ENCODE results near the gene PRODH2.

Gene PRODH2

DNA sequence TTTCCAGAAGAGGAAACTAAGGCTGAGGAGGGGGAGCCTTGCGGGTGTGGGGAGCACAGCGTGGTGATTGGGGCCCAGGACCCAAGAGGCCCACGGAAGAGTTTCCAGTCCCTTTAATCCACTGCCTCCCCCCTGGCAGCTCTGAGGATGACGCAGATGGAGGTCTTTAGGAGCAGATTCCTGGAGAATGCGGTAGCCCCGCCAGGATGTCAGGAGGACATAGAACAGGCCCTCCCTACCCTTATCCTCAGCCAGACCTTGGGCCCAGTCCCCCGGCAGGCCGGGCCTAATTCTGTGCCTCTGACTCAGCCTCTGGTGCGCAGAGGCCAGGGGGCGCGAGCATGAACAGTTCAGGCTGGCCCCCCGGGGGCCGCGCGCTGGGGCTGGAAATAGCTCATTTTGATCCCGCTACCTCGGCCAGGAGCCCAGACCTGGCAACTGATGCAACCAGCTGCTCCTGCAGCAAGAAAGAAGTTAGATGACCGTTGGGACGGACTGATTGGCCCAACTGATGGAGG is 55.4 kb downstream of the PRODH2 start:
- peak; percentile 61 for DNase-seq (ENCODE audit: low spot score)

- peak; percentile 50 for DNase-seq (ENCODE audit: low spot score)
Observed at GRCh38 chr19:35756377-35757230, 56.0 kb downstream of the PRODH2 start, which contains the start of gene HSPB6. Gene HSPB6, minus strand, starts transcription at chr19:35757029. Its CDS starts 21 bp downstream, at chr19:35757008.

DNA sequence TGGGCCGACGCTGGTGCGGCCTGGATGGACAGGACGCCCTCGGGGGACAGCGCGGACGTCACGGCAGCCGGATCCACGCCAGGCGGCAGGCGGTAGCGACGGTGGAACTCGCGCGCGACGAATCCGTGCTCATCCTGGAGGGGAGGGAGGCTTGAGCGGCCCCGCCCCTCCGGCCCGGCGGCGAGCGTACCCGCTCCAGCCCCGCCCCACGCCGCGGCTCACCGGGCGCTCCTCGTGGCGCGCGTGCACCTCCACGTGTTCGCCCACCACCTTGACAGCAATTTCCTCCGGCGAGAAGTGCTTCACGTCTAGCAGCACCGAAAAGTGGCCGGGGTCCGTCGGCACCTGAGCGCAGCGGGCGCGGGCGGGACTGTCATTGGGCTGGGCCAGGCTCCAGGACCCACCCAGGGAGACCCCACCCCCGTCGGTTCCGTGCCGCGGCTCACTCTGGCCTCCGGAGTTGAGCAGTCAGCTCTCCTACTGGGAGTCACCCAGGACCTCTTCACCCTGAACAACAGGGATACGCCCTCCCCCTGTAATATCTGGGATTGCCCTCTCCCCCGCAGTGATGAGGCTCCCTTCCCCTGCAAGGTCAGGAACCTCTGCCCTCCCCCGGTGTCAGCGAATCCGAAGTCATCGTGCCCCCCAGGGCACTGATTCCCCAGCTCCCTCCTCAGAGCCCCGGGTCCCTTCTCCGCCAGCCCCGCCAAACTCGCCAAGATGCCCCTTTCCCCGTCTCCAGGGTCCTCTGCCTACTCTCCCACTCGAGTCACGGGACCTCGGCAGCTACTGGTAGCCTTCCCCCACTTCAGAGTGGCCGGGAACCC is 56.9 kb downstream of the PRODH2 start:
- DNase-seq (ENCODE audit: low spot score) = peak; percentile 65

- DNase-seq (ENCODE audit: low spot score) = no peak
Observed at GRCh38 chr19:35755131-35755549, 57.5 kb downstream of the PRODH2 start.

DNA sequence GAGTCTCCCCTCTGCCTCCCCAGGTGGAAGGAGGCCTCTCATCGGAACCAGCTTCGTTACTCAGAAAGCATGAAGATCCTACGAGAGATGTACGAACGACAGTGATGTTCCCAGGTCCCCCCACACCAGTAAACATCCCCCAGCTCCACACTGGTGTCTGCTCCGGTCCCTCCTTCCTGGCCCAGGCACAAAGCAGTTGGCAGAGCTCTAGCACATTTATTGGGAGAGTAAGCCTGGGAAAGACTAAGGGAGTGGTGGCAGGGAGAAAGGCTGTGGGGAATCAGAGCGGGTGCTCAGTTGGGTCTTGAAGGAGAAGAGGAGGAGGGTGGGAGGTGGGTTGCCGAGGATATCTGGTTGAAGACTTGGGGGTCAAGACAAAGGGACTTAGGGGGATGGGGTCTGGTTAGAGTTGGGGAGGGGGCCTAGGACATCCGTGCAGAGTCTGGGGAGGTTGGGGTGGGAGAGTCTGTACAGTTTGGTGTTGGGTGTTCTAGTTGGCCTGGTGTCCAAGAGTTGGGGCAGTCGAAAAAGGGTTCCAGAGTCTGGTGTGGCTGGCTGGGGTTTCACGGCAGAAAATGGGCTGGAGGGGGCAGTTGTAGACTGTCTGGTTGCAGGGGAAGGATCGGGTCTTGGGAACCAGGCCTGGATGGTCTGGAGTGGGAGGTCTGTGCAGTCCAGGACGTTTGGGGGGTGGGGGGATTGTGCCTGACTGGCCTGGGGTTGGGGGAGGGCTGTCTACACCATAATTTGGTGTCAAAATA is 58.1 kb downstream of the PRODH2 start:
- DNase-seq (ENCODE audit: low spot score) = no peak

GRCh38 chr19:35753634-35754369 is 58.8 kb downstream of the PRODH2 start:
- no peak for DNase-seq (ENCODE audit: low spot score)

DNA sequence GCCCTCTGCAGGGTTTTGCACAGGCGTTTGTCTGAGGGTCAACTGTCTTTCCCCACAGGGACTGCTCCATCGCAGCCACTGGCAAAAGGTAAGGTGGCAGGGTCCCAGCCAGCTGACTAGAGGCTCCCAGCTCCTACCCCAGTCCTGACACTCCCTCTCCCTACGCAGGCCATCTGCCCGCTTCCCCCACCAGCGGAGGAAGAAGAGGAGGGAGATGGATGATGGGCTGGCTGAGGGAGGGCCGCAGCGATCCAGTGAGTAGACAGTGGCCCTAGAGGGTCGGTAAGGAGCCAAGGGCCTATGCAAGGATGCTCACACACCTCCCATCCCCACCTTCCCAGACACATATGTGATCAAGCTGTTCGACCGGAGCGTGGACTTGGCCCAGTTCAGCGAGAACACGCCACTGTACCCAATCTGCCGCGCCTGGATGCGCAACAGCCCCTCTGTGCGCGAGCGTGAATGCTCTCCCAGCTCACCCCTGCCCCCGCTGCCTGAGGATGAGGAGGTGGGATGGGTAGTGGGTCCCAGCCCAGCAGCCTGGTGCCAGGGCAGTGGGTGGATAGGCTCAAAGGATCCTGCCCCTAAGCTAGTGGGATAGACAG is 59.8 kb downstream of the PRODH2 start:
- no peak for DNase-seq (ENCODE audit: low spot score)

GRCh38 chr19:35751839-35752745 is 60.6 kb downstream of the PRODH2 start:
- no peak for DNase-seq (ENCODE audit: low spot score)

DNA sequence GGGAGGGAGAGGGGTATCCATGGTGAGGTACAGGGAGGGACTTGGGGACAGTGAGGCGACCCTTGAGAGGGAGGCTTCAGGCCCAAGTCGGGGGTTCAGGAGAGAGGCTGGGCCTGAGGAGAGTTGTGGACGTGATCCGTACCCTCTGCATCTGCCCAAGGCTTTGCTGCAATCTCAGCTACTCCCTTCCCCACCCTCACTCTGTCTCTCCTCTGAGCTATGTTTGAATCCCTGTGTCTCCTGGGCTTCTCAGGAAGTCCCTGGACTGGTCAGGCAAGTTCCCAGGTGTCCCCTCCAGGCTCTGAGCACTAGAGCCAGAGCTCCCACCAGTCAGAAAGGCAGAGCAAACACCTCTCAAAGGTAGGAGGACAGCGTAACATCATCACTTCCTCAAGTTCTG is 62.5 kb downstream of the PRODH2 start:
- DNase-seq (ENCODE audit: low spot score) = no peak
